AG09319 (cell line): ENCODE results near the gene LEPR.
"Not testable (repeated sequence)": the region's sequence is repeated elsewhere in the genome, so short reads cannot be mapped to it uniquely, and the experiment has no call there.

Source experiments
- DNase-seq: peaks from one replicate; pipeline ENCODE4 v3.0.0-alpha.2; 2010; ENCODE audit warnings: low read depth; ENCODE audit errors: extremely low read depth
- CTCF ChIP-seq: IDR thresholded peaks from 2 replicates; pipeline ENCODE4 v1.5.1; 2011; ENCODE audit warnings: low read depth, mild to moderate bottlenecking, inconsistent platforms, low read length, moderate library complexity

LEPR gene

GRCh38 chr1:65440915-65441314 lies 20.4 kb downstream of the LEPR start:
- TF ChIP-seq CTCF, result no peak

GRCh38 chr1:65441464-65441863 lies 21.0 kb downstream of the LEPR start:
- no peak for TF ChIP-seq CTCF
- DNase-seq, result no peak

More at GRCh38 chr1:65440915-65441314, 20.4 kb downstream of the LEPR start:
- no peak for DNase-seq

- TF ChIP-seq CTCF, result no peak
- DNase-seq, result no peak
These were observed 22.0 kb downstream of the LEPR start for GRCh38 chr1:65442442-65442841.

- no peak for TF ChIP-seq CTCF
- no peak for DNase-seq
These were observed 23.2 kb downstream of the LEPR start for GRCh38 chr1:65443647-65444046.

GRCh38 chr1:65444128-65444640 lies 23.7 kb downstream of the LEPR start:
- no peak for TF ChIP-seq CTCF
- no peak for DNase-seq

- no peak for TF ChIP-seq CTCF
- no peak for DNase-seq
These were observed 25.4 kb downstream of the LEPR start for GRCh38 chr1:65445837-65446236.

GRCh38 chr1:65449214-65449823 lies 28.9 kb downstream of the LEPR start:
- TF ChIP-seq CTCF, result no peak
- DNase-seq, result no peak

GRCh38 chr1:65455678-65456077 lies 35.2 kb downstream of the LEPR start:
- DNase-seq, result not testable (repeated sequence)
